Midbrain (tissue), 1 donor: Measurements from ENCODE around the gene PARL.
A peak's percentile ranks its signal among the peaks of the same experiment; 100 is the strongest.

Experiments
- DNase-seq: peaks from one replicate; lab custom pipeline; 2025; lab: John Stamatoyannopoulos, UW

Gene PARL

DNA sequence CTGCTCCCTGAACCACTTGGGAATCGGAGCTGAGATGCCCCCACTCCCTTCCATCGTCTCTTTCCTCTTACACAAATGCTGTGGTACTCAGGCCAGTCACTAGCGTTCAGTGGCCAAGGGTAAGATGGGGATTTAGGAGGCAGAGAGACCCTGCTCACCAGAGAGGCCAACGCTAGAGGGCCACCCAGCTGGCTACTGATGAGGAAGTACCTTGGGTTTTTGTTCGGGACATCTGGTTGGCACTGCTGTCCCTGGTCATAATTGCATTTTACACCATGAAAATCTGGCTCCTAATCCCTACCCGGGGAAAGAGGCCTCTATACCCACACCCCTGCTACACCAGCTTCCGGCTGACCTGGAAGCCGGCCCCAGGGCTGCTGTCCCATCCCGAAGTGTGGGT lies 67.0 kb downstream of the PARL start:
- no peak for DNase-seq

- DNase-seq: no peak
These were observed 67.8 kb downstream of the PARL start for GRCh38 chr3:183816681-183817510.

- no peak for DNase-seq
These were observed 68.7 kb downstream of the PARL start for GRCh38 chr3:183815951-183816475.

- DNase-seq: no peak
These were observed 69.1 kb downstream of the PARL start for GRCh38 chr3:183815563-183815940.

- DNase-seq: no peak
These were observed 70.4 kb downstream of the PARL start for GRCh38 chr3:183814240-183814639.

DNA sequence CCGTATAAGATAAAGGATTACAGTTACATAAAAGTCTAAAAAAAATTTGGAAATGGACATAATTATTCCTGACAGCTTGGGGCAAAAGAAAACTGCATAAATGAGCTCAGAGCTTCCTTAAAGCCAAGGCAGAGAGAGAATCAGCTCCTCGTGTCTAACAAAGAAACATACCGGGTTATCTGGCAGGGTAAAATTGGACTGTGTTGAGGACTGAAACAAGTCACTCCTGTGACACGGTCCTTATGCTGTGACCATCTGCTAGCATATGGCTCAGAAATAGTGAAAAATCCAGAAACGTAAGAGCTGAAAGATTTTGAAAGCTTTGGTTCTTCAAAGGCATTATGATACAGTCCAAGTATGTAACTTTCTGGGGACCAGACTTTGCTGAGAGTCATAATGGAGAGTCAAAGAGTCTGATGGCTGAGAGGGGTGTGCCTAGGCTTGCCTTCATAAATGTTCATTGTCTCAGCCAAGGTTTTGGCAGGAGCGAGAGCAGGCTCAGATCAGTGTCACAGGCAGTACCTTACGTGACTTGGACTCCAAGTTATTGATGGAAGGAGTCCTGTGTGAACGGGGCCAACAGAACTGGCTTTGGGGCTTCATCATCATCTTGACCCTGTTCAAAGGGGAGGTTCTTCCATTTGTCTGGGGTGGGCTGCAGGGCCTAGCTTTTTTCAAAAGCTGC lies 71.8 kb downstream of the PARL start:
- peak; percentile 77 for DNase-seq

- no peak for DNase-seq
These were observed 73.0 kb downstream of the PARL start for GRCh38 chr3:183811638-183812037.

DNA sequence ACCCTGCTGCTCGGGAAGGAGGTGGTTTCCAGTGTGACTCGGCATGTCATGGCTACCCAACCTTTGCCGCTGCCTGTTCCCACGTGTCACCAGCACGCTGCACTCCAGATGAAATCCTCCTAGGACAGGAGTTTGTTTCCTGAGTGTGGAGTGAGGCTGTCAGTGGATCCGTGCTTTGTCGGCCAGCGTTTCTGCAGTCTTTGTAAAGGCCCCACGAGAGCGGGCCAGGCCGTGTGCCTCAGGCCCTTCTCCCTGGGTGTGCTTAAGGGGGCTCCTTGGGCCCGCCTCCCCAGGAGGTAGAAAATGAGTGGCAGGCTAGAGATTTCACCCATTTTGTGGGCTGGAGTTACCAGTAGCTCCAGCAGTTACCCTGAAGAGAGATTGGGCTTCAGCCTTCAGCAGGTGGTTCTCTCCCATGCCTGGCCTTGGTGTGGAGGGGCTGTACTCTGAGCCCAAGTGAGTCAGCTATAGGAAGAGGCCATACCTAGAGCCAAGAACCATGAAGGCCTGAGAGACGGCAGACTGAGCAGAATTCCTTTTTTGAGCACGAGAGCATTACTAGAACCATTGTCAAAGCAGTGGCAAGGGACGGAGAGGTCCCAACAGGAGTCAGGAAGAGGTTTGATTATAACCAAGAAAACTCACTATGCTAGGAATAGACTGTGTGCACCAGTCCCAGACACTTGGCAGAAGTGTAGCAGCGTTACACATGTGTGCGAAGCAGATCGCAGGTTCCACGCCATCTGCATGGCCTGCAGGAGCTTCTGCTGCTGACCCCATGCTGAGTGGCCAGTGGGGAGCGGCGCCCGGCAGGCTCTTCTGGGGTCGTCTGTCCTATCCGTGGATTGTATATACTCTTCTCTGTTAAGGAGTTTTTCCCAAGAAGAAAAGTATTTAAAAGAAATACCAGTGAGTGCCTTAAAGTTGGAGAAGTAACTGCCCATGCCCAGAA lies 73.8 kb downstream of the PARL start:
- DNase-seq: no peak

GRCh38 chr3:183809270-183809669 lies 75.4 kb downstream of the PARL start:
- DNase-seq: no peak

GRCh38 chr3:183808355-183808754 lies 76.3 kb downstream of the PARL start:
- no peak for DNase-seq

DNA sequence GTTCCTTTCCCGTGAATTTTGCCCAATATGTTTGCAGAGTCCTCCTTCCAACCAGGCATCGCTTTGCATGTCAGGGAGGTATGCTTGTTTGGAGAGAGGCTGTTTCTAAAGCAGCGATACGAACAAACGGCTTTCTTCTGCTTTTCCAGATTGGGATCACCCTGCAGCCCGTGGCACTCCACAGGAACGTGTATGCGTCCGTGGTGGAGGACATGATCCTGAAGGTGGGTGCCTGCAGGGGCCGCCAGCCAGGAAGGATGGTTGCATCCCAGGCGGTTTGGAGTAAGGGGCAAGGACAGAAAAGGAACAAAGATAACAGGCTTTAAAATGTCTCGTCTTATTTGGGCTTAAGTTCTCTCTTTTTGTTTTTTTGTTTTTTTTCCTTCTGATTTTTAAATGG lies 76.8 kb downstream of the PARL start:
- no peak for DNase-seq

DNA sequence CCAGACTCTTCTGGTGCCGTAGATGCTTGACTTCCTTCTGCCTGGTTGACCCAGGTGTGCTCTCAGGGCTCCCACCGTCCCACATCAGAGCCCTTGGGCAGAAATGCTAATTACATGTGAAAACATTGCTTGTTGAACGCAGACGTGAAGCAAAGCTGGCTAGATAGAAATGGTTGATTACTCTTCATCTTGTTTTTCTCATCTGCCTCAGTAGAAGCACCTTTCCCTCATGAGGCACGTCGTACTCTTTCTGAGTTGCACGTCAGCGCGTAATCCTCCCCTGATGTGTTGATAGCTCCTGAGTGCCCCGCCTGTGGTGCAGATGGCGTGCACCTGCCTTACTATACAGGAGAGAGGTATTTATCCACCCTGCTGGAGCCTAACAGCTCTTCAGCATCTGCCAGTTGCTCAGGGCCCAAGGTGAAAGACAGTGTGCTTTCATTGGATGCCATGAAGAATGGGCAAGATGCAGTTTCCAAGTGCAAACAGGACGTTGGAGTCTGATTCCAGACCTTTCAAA lies 77.4 kb downstream of the PARL start:
- no peak for DNase-seq

DNA sequence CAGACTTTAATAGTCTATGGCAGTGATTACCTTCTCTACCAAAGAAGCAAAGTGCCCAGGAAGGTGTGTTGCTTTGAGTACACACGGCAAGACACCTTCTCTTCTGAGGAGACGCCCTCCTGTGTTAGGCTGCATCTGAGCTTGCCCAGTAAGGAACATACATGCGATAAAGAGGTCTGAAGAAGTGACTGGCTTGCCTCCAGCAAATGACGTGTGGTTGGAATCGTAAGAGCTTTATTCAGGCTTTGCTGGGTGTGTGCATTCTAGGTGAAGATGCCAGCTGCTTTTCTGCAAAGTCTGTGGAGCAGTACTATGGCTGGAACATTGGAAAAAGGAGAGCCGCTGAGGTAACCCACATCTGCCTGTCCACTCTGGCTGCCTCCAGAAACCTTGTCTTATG lies 81.7 kb downstream of the PARL start:
- DNase-seq: no peak

DNA sequence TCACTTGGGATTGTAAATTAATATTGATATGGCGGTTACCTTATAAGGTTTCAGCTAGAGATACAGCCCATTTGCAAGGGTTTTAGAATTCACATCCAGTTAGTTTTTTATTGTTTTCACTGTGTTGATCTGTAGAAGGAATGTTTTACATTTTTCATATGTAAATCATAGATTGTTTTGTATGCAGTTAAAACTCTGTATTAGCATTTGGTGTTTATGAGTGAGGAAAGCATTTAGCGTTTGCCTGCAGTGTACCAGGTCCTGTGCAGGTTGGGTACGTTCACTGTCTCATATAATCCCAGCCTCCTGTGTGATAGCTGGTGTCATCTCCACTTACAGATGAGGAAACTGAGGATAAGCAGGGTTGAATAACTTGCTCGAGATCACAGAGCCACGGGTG lies 83.1 kb downstream of the PARL start:
- no peak for DNase-seq

GRCh38 chr3:183800243-183800863 lies 84.3 kb downstream of the PARL start:
- DNase-seq: peak; percentile 86

DNA sequence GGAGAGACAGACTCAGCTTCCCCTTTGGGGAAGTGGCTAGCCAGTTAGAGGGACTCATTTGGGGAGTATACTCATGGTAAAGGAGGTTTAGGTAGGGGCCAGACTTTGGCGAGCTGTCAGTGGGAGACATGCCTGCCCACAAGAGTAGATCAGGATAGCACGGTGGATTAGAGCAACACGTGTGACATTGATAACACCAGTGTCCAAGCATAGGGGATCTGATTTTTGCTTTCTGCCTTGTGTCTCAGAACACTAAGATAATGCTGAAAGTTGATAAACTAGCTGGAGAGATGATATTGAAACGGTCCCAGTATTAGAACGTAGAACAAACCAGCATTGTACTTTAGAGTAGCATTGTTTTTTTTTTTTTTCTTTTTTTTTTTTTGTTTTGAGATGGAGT lies 85.2 kb downstream of the PARL start:
- peak; percentile 21 for DNase-seq

DNA sequence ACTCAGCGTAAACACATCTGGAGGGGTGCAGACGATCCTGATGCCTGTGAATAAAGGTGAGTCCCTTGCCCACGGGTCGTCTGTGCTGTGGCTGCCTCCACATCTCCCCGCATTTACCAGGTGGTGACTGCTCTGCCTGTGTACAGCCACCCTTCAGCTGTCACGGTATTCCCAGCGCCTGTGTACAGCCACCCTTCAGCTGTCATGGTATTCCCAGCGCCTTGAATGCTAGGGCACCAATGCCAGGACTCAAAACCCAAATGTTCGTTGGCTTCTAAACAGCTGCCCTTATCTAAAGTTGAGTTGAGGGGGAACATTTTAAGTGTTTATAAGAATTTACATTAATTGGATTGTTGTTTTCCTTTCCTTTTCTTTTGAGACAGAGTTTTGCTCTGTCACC lies 86.7 kb downstream of the PARL start:
- no peak for DNase-seq

DNA sequence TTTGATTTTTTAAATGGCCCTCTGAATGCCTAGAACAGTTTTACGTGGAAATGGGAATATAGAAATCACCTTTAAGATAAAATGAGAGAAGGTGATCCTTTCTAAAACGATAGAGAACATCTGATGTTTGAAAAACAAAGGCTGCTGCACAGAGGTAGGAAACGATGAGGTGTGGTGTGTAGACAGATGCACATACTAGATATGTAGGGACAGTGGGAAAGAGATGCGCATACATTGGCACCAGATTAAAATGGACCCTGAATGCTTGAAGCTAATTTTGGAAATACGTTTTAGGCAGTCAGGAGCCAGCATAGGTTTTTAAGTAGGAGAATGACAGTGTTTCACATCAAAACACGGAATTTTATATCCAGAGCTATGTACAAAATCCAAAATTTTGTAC lies 88.3 kb downstream of the PARL start:
- DNase-seq: no peak

DNA sequence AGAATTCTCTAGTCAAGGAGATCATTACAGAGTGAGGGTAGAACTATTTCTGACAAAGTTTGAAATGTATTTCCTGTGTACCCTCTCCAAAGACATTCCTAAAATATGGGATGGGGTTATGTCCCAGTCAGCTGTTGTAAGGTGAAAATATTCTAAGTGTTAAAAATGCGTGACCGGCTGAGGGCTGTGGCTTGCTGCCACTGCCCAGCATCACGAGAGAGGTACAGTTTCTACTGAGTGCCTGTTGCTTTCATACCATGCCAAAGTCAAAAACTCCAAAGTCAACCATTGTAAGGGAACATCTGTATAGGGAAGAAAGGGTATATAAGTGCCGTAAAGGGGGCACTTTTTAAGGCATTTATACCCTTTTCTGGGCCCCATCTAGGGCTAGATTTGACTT lies 90.2 kb downstream of the PARL start:
- no peak for DNase-seq

DNA sequence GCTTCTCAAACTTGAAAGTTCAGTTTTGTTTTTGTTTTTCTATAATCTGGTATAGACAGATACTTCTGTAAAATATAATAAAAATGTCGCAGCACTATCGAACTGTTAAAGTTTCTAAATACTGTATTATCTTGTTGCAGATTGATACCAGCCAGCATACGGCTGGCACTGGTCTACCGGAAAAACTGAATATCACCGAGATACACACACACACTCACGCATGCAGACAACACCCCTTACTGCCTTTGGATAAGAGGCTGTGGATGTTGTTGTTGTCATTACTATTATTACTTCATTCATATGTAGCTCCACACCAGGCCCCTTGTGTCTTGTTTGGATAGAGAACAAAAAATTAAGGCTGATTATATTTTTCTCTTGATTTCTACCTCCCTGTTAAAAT lies 91.7 kb downstream of the PARL start:
- DNase-seq: no peak

- no peak for DNase-seq
These were observed 94.0 kb downstream of the PARL start for GRCh38 chr3:183790700-183791099.

DNA sequence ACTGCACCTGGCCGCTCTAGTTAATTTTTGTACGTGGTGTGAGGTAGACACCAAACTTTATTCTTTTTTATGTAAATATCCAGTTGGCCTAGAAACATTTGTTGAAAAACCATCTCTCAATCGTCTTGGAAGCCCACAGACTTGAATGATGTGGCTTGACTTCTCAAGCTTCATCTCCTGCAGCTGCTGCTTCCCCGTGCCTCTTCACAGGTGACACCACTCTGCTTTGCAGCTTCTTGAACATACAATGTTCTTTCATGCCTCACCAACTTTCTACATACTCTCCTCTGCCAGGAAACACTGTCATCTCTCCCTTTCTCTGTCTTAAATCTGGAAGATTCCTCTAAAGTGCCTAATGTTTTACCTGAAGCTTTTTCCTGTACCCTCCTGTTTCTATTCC lies 94.9 kb downstream of the PARL start:
- no peak for DNase-seq
